BJ (cell line): ENCODE results near the gene MYO3B. TPM values are rescaled to one million over a fixed set of nuclear protein-coding genes. Genes with fewer than 3 reads are reported as not detected.

ENCODE experiments used
- CTCF ChIA-PET: fragments of 350-600 bp; formaldehyde crosslinking; extraction: SDS; loops from one replicate; lab custom pipeline; 2021; ENCODE audit warnings: antibody characterized with exemption, inconsistent platforms; lab: Yijun Ruan, JAX
- POLR2A ChIA-PET: fragments of 300-600 bp; sonication (Branson Sonifier 250); formaldehyde crosslinking; extraction: SDS; loops from one replicate; lab custom pipeline; 2021; ENCODE audit warnings: antibody characterized with exemption; lab: Charles Lee
- DNase-seq: peaks from one replicate; pipeline ENCODE4 v3.0.0-alpha.2; 2011; ENCODE audit warnings: low read depth
- H3K27me3 ChIP-seq: 2 replicates; pipeline ENCODE4 v1.6.0; 2011; ENCODE audit warnings: low read length; ENCODE audit not compliant: control insufficient read depth, insufficient read depth
- H3K36me3 ChIP-seq: 2 replicates; pipeline ENCODE4 v1.5.1; 2011; ENCODE audit warnings: low read length; ENCODE audit not compliant: control insufficient read depth, insufficient read depth
- H3K4me3 ChIP-seq: 2 replicates; pipeline ENCODE4 v1.5.1; 2011; ENCODE audit warnings: low read depth, mild to moderate bottlenecking, control low read depth, low read length
- polyA plus RNA-seq: library from polyadenylated mRNA; depleted of rRNA; stranded (reverse); fragments of >200 nt; gene quantifications from 2 replicates; pipeline ENCODE4 v1.2.3, GENCODE V29; 2011
- TF ChIP-seq, protein P1 (sequence below): IDR thresholded peaks from 2 replicates; pipeline ENCODE4 v1.5.1; 2011; ENCODE audit warnings: low read depth, mild to moderate bottlenecking, control low read depth, inconsistent platforms, low read length, moderate library complexity; ENCODE audit not compliant: insufficient read depth

The MYO3B gene
- polyA plus RNA-seq, 1 experiment, result not detected

DNA sequence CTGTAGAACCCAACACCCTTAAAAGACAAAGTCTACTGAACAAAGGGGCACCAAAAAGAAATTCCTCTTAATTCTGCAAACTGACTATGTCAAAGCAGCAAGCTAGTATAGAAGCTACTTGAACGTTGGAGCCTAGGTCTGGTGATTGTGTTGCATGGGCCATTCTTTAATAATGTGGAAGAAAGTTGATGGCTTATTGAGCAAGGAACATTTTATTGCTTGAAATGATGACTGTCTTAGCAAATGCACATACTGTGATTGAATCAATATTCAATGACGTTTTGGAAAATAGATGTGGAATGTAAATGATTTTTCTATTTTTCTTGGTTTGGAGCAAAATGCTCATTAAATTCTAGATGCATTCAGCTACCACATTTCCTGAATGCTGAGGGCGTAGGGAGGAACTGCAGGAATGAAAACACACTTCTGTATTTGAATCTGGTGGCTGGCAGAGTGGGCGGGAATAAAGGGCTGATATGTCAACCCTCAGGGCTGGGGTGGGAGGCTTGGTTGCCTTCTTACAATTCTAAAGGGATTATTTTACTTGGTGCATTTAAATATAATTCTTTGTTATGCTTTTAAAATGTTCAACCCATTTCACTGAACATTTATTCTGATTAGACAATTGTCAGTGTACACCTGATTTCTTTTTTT is 26.5 kb downstream of the MYO3B start:
- CTCF ChIA-PET, result no interaction called here

DNA sequence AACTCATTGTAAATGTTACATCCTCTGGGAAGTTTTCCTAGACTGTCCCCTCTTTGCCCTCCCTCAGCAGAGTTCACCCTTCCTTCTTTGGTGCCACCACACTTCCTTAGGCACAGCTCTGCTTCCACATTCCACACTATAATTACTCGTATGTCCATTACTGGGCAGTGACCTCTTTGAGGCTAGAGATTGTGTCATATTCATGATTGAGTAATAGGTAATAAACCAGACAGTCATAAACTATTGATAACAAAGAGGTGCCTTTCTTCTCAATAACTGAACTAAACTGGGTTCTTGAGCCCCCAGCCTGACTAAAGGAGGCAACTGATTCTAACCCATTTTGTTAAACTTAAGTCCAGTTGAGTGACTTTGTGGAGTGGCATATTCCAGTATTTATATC is 28.3 kb downstream of the MYO3B start:
- CTCF ChIA-PET, result no interaction called here
- POLR2A ChIA-PET, result no interaction called here
- Histone ChIP-seq H3K36me3 (no peaks in the 10 kb centered on the region), H3K27me3 (no peaks in the 10 kb centered on the region), H3K4me3 (no peak overlapping the region)
- DNase-seq, result no peak
- TF ChIP-seq, protein P1, sequence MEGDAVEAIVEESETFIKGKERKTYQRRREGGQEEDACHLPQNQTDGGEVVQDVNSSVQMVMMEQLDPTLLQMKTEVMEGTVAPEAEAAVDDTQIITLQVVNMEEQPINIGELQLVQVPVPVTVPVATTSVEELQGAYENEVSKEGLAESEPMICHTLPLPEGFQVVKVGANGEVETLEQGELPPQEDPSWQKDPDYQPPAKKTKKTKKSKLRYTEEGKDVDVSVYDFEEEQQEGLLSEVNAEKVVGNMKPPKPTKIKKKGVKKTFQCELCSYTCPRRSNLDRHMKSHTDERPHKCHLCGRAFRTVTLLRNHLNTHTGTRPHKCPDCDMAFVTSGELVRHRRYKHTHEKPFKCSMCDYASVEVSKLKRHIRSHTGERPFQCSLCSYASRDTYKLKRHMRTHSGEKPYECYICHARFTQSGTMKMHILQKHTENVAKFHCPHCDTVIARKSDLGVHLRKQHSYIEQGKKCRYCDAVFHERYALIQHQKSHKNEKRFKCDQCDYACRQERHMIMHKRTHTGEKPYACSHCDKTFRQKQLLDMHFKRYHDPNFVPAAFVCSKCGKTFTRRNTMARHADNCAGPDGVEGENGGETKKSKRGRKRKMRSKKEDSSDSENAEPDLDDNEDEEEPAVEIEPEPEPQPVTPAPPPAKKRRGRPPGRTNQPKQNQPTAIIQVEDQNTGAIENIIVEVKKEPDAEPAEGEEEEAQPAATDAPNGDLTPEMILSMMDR, result no peak

More for the DNA sequence above, 26.5 kb downstream of the MYO3B start:
- TF ChIP-seq, protein P1, result no peak
- H3K4me3 ChIP-seq, result no peak overlapping the region
- H3K36me3 ChIP-seq, result no peaks in the 10 kb centered on the region
- POLR2A ChIA-PET, result no interaction called here
- peaks cover 1% of the 10 kb centered on the region; the same call in 1 of the 2 replicates for H3K27me3 ChIP-seq
- DNase-seq, result no peak

DNA sequence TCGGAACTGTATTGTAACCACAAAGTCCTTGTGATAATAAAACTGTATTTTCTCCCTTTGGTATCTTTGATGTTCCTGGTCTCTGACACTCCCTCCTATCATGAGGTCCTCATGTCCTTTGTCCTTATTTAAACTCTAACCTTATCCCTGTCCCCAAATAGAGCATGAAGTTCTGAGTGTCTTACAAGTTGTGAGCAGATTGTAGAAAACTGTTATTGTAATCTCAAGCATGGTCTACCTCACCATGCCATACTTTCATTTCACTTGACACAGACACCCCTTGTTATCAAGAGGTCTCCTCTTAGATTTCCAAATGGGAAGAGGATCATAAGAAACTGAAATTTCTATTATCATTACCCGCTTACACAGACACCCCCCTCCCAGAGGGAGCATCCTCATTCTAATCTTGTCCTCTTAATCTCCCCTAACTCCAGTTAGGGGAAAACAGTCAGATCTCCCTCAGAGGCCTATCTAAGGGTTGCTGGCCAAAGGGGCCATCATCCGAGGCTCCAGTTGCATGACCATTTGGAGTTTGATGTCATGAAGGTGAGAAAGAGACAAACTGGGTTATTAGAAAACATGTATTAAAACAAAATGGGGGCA is 29.0 kb downstream of the MYO3B start:
- TF ChIP-seq, protein P1, result no peak
- H3K36me3 ChIP-seq, result no peaks in the 10 kb centered on the region
- ChIA-PET POLR2A (no interaction called here), CTCF (no interaction called here)
- no peak overlapping the region for H3K4me3 ChIP-seq
- DNase-seq, result no peak
- H3K27me3 ChIP-seq, result no peaks in the 10 kb centered on the region

DNA sequence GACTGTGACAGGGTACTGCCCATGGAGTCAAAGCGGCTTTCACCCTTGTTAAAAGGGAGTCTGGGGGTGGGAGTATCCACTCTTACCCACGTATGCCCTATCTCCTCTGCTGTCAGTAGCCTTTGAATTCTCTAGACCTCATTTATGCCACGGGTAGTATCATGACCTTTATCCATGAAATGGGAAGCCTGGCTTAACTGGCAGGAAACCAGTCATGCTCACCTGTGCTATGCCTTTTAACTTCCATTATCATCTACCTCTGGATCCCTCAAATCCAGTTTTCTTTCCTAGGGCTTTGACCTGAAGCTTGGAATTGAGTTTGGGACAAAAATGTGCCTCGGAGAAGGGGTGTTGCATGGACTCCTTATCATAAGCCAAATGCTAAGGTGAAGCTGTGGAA is 30.0 kb downstream of the MYO3B start:
- Histone ChIP-seq H3K36me3 (no peaks in the 10 kb centered on the region), H3K4me3 (no peak overlapping the region), H3K27me3 (no peaks in the 10 kb centered on the region)
- ChIA-PET CTCF (no interaction called here), POLR2A (no interaction called here)
- no peak for DNase-seq
- TF ChIP-seq, protein P1, result no peak

DNA sequence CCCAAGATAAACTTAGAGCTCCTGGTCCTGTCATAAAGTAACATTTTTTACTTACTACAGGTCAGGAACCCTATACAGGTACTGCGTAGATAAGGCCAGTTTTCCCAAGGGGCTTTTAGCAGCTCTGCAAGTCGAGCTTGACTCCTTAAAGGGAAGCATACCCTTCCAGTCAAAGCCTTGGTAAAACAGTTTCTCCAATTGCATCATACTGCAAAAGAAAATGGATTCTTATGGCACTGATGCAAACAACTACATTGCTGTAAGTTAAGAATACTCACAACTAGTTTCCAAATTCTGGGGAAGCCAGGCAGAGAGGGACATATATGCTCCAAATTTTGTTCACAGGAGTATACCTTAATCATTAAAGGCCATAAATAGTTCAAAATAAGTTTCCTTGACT is 31.0 kb downstream of the MYO3B start:
- no peak for DNase-seq
- H3K36me3 ChIP-seq, result no peaks in the 10 kb centered on the region
- POLR2A ChIA-PET, result no interaction called here
- TF ChIP-seq, protein P1, result no peak
- H3K27me3 ChIP-seq, result no peaks in the 10 kb centered on the region
- H3K4me3 ChIP-seq, result no peak overlapping the region
- CTCF ChIA-PET, result no interaction called here
